Dendritic cell treated with granulocyte-macrophage colony-stimulating factor and Interleukin-4, amounts not matched to agents 40 ng/mL and 50 ng/mL, for 4 days (primary cell): ENCODE data around the gene ATE1.

Experiments
- H3K27ac Mint-ChIP-seq: one replicate; pipeline ENCODE4 v1.8.0; 2022; ENCODE audit warnings: mild to moderate bottlenecking, mixed read lengths
- H3K27me3 Mint-ChIP-seq: one replicate; pipeline ENCODE4 v1.8.0; 2022; ENCODE audit warnings: mild to moderate bottlenecking, mixed read lengths
- H3K36me3 Mint-ChIP-seq: one replicate; pipeline ENCODE4 v1.8.0; 2022; ENCODE audit warnings: low read depth, mixed read lengths
- H3K4me1 Mint-ChIP-seq: one replicate; pipeline ENCODE4 v1.8.0; 2022; ENCODE audit warnings: low read depth, mixed read lengths
- H3K4me3 Mint-ChIP-seq: one replicate; pipeline ENCODE4 v1.8.0; 2022; ENCODE audit warnings: mild to moderate bottlenecking, moderate library complexity, mixed read lengths
- H3K9me3 Mint-ChIP-seq: one replicate; pipeline ENCODE4 v1.8.0; 2022; ENCODE audit warnings: mixed read lengths
- intact Hi-C: fragments of 100-400 bp; cut with micrococcal nuclease; formaldehyde crosslinking; loops from one replicate; pipeline ENCODE4 v1.15.0; 2022

ATE1 gene

DNA sequence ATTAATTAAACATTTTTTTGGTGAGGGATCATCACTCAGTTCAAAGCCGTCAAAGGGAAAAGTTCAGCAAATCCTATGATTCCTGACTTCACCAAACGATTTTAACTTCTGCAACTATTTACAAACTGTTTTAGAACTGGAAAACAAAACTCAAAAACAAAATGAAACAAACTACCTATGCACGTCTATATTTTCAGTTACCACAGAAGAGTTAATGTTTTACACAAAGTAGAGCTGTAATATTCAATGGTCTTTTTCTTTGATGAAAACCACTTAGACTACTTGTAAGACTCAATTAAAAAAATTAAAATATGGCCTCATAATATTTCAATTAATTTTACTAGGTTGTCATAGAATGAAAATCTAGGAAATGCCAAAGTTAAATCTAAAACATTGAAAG lies 131.5 kb downstream of the ATE1 start:
- intact Hi-C loops = no loop called here
- peaks cover 8% of the 10 kb centered on the region for H3K4me1 Mint-ChIP-seq
- H3K27ac Mint-ChIP-seq = no peak overlapping the region
- no peak overlapping the region for H3K4me3 Mint-ChIP-seq
- peaks cover 7% of the 10 kb centered on the region for H3K36me3 Mint-ChIP-seq
- no peaks in the 10 kb centered on the region for H3K9me3 Mint-ChIP-seq
- no peaks in the 10 kb centered on the region for H3K27me3 Mint-ChIP-seq

DNA sequence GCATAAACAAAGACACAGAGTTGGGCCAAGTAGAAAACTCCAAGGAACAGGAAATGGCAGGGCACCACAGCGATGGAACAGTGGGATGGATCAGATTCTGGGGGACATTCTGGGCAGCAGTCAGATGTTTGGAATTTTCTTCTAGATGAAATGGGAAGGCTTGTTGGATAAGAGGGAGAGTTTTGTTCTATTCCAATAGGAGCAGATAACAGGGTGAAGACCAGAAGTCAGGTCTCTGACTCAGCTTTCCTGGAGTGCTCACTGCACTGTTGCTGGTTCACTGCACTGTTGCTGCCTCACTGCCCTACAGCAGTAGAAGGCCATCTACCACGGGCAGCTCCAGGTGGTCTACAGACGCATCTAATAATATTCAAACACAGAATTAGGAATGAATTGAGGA lies 135.6 kb downstream of the ATE1 start:
- intact Hi-C loops = no loop called here
- H3K27me3 Mint-ChIP-seq = no peaks in the 10 kb centered on the region
- H3K27ac Mint-ChIP-seq = no peak overlapping the region
- H3K4me3 Mint-ChIP-seq = no peak overlapping the region
- peaks cover 31% of the 10 kb centered on the region for H3K36me3 Mint-ChIP-seq
- no peaks in the 10 kb centered on the region for H3K9me3 Mint-ChIP-seq
- peaks cover 2% of the 10 kb centered on the region for H3K4me1 Mint-ChIP-seq

DNA sequence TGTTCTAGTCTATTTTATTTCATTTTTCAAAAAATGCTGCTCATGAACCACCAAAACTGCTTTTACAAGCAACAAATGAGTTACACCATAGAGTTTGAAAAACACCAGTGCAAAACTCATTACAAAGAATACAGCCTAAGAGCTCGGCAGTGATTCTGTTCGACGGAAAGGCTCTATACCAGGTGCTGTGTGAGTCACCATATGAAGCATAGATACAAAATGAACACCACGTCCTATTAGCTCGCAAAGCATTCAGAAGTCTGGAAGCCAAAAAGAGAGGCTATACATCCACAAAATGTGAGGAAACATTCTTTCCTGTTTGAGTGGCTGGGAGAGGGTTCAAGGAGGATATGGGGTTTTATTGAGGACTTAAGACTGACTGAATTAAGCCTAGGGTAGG lies 136.1 kb downstream of the ATE1 start:
- Mint-ChIP-seq H3K9me3 (no peaks in the 10 kb centered on the region), H3K27ac (no peak overlapping the region), H3K27me3 (no peaks in the 10 kb centered on the region), H3K36me3 (peaks cover 31% of the 10 kb centered on the region), H3K4me3 (no peak overlapping the region), H3K4me1 (no peaks in the 10 kb centered on the region)
- intact Hi-C loops = no loop called here

DNA sequence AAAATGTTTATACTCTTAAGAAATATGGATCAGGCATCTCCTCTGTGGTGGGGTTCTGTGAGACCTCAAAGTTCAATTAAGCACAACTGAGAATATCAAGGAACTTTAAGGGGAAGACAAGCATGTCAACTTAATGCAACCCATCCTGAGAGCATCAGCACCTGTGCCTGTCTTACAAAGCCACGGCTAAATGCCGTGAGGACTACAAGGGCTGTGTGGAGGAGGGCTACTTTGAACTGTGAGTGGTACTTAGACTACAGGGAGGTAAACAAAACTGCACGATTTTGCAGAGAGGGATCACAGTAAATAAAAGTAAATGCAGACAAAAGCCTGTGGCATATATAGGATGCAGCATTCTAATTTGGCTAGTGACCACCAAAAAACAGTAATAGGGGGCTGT lies 139.1 kb downstream of the ATE1 start:
- Mint-ChIP-seq H3K4me1 (no peaks in the 10 kb centered on the region), H3K27ac (no peak overlapping the region), H3K9me3 (no peaks in the 10 kb centered on the region), H3K27me3 (no peaks in the 10 kb centered on the region), H3K36me3 (peaks cover 31% of the 10 kb centered on the region), H3K4me3 (no peak overlapping the region)
- intact Hi-C loops = no loop called here

DNA sequence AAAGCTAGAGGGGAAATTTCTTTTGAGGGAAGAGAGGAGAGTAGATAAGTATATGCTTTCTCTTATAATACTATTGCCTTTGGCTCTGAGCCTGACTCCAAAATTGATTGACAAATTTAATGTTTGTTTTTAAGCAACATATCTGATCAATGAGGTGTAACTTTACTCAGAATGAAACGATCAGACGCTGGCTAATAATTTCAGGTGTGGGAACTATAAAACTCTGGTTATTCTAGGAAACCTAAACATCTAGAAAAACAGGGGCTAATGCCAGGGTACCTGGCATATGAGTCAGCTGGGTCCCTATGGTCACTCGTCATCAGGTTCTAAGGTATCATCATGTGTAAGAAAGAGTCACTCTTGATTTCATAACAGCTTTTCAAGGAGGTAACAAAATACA lies 139.7 kb downstream of the ATE1 start:
- H3K27me3 Mint-ChIP-seq = no peaks in the 10 kb centered on the region
- H3K36me3 Mint-ChIP-seq = peaks cover 31% of the 10 kb centered on the region
- H3K4me3 Mint-ChIP-seq = no peak overlapping the region
- H3K9me3 Mint-ChIP-seq = no peaks in the 10 kb centered on the region
- intact Hi-C loops = no loop called here
- H3K4me1 Mint-ChIP-seq = no peaks in the 10 kb centered on the region
- H3K27ac Mint-ChIP-seq = no peak overlapping the region

DNA sequence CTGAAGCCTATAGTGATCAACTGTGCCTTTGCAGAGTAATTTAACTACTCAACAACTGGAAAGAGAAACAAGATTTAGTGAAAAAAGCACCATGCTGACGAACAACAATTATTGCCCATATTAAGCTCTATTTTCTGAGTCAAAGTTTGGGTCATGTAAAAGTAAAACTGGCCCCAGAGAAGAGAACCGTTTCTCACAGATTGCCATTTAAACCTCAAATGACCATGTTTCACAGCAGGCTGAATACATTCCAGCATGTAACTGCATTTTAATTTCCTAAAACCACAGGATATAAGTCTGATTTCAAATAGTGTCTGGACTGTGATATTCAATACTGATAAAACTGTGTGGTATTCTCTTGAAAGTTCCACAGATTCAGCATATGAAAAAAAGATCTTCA lies 140.7 kb downstream of the ATE1 start:
- intact Hi-C loops = no loop called here
- no peaks in the 10 kb centered on the region for H3K4me1 Mint-ChIP-seq

DNA sequence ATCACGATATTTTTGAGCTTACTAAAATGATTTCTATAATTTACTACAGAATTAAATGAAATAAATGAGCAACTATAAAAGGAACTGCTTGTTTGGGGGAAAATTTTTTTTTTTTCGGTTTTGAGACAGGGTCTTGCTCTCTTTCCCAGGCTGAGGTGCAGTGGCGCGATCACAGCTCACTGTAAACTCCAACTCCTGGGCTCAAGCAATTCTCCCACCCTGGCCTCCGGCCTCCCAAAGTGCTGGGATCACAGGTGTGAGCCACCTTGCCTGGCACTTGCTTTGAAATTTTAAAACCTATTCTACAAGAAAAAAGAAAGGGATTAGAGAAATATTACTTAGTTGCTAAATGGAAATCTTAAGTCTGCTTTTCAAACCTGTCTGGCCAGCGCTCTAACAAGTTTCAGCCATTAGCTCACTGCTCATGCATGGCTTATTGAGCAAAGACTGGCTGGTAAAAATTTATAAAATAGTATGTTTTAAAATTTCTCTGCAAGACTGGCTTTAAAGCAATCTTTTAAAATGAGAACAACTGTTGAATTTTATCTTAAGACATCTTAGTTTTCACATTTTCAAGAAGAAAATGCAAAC lies 144.0 kb downstream of the ATE1 start:
- intact Hi-C loops = no loop called here
- no peaks in the 10 kb centered on the region for H3K9me3 Mint-ChIP-seq

More for the DNA sequence above, 140.7 kb downstream of the ATE1 start:
- H3K36me3 Mint-ChIP-seq = peaks cover 28% of the 10 kb centered on the region
- H3K4me3 Mint-ChIP-seq = no peak overlapping the region
- H3K27ac Mint-ChIP-seq = no peak overlapping the region
- H3K9me3 Mint-ChIP-seq = no peaks in the 10 kb centered on the region
- H3K27me3 Mint-ChIP-seq = no peaks in the 10 kb centered on the region

DNA sequence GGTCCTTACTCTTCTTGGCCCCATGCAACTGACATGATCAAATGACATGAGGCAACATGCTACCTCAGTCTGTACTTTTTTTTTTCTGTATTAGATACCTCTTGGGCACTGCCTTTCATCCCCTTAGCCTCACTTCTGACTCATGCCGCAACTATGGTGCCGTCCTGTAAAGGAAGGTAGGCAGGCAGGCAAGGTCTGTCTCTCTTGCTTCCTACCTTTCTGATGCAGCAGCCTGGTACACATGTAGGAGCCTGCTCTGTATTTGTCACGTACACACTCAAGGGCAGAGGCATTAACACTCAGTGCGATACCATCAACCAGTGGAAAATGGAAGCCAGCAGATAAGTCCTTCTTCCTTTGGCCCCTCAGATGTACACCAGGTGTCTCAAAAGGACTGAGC lies 146.7 kb downstream of the ATE1 start:
- no peaks in the 10 kb centered on the region for H3K4me1 Mint-ChIP-seq
- intact Hi-C loops = no loop called here
- H3K27me3 Mint-ChIP-seq = no peaks in the 10 kb centered on the region
- H3K36me3 Mint-ChIP-seq = no peaks in the 10 kb centered on the region
- H3K27ac Mint-ChIP-seq = no peak overlapping the region
- no peak overlapping the region for H3K4me3 Mint-ChIP-seq
- H3K9me3 Mint-ChIP-seq = no peaks in the 10 kb centered on the region

More for the DNA sequence above, 144.0 kb downstream of the ATE1 start:
- H3K36me3 Mint-ChIP-seq = peaks cover 11% of the 10 kb centered on the region
- H3K4me3 Mint-ChIP-seq = no peak overlapping the region
- H3K27ac Mint-ChIP-seq = no peak overlapping the region
- H3K27me3 Mint-ChIP-seq = no peaks in the 10 kb centered on the region
- H3K4me1 Mint-ChIP-seq = no peaks in the 10 kb centered on the region

DNA sequence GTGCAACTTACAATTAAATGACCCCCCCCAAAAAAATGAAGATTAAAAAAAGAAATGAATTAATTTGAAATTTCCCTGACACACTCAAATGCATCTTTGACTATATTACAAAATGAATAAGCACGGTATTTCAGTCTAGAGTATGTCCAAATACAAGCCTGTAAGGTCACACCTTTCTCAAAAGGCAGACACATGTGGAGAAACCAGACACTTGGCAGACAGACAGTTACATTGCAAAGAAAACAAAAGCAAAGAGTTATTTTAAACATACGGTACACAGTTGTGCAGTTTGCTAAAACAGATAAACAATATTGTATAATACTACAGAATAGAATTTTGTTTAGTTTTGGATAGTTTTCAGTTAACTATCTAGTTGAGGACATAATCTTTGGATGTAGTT lies 153.0 kb downstream of the ATE1 start:
- peaks cover 2% of the 10 kb centered on the region for H3K9me3 Mint-ChIP-seq
- H3K4me3 Mint-ChIP-seq = no peak overlapping the region

DNA sequence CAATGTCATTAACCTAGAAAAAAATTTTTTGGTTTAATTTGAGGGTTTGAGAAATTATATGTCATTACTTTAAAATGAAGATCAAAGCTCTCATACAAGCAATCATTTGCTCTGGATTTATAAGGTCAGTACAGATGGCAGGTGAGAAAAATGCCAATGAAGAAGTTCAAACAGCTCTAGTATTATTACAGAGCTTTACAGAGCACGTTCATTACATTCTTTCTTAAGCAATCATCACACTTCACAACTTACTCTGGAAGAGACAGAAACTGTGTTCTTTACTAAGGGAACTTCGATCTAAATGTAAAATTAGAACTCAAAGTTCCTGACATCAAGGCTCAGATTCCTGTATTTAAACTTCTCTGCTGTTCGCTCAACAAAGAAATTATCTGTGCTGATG lies 153.4 kb downstream of the ATE1 start:
- Mint-ChIP-seq H3K9me3 (peaks cover 6% of the 10 kb centered on the region), H3K36me3 (peaks cover 5% of the 10 kb centered on the region), H3K4me1 (no peaks in the 10 kb centered on the region), H3K4me3 (no peak overlapping the region), H3K27ac (no peak overlapping the region), H3K27me3 (no peaks in the 10 kb centered on the region)
- intact Hi-C loops = no loop called here

More for the DNA sequence above, 153.0 kb downstream of the ATE1 start:
- Mint-ChIP-seq H3K4me1 (no peaks in the 10 kb centered on the region), H3K36me3 (peaks cover under 1% of the 10 kb centered on the region), H3K27ac (no peak overlapping the region), H3K27me3 (no peaks in the 10 kb centered on the region)
- intact Hi-C loops = no loop called here

DNA sequence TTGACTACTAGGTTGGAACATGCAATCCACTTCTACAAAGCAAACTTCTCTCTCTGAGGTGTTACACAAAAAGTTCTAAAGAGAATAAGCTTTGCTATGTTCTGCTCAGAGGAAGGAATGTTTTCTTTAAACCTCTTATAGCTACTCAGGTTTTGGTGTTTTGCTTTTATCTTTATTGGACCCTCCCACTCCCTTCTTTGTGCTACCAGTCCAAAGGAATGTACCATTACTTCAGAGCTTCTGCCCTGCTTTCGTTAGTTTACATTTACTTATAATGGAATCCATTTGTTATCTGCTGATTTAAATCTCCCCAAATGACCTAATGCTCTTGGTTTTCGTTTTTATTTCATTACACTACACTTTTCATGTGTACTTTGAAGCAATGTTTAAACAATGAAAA lies 154.9 kb downstream of the ATE1 start:
- Mint-ChIP-seq H3K27me3 (no peaks in the 10 kb centered on the region), H3K36me3 (peaks cover 6% of the 10 kb centered on the region), H3K4me1 (no peaks in the 10 kb centered on the region), H3K9me3 (peaks cover 9% of the 10 kb centered on the region), H3K27ac (no peak overlapping the region), H3K4me3 (no peak overlapping the region)
- intact Hi-C loops = no loop called here

DNA sequence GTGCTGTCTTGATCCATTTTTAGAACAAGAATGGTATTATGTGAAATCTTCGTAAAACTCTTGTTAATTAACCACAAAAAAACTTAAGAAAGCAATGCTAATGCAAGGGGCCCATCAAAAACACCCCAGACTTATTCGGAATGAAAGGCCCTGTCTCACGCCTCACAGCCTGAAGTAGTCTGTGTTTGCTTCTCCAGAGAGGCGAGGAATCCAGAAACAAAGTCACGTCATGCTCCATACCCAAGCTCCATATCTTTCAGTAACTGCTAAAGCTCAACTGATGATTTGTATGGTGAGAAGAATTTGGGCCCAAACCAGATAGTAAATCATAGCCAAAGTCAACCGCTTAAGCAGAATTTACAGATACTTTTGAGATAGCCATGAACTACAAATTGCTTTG lies 155.4 kb downstream of the ATE1 start:
- no peaks in the 10 kb centered on the region for H3K4me1 Mint-ChIP-seq
- H3K9me3 Mint-ChIP-seq = peaks cover 11% of the 10 kb centered on the region
- intact Hi-C loops = no loop called here

DNA sequence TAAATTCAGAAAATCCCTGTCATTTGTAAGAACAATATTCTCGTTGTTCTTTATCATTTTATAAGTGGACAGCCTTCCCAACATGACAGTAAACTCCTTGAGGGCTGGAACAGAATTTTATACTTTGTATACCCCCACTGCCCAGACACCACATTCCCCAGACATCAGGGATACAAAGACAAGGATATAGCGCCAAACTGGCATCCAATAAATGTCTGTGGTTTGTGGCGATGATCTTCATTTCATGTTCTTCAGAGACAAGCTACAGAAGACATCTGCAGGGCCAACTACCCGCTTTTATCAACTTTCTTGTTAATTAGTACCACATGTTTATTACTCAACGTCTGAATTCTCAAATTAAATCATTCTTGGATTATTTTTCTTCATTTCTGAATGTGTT lies 155.9 kb downstream of the ATE1 start:
- peaks cover 15% of the 10 kb centered on the region for H3K9me3 Mint-ChIP-seq
- H3K27me3 Mint-ChIP-seq = no peaks in the 10 kb centered on the region
- H3K36me3 Mint-ChIP-seq = peaks cover 6% of the 10 kb centered on the region
- intact Hi-C loops = no loop called here
- no peaks in the 10 kb centered on the region for H3K4me1 Mint-ChIP-seq
- H3K4me3 Mint-ChIP-seq = no peak overlapping the region
- H3K27ac Mint-ChIP-seq = no peak overlapping the region

More for the DNA sequence above, 155.4 kb downstream of the ATE1 start:
- Mint-ChIP-seq H3K4me3 (no peak overlapping the region), H3K27ac (no peak overlapping the region), H3K36me3 (peaks cover 6% of the 10 kb centered on the region), H3K27me3 (no peaks in the 10 kb centered on the region)

DNA sequence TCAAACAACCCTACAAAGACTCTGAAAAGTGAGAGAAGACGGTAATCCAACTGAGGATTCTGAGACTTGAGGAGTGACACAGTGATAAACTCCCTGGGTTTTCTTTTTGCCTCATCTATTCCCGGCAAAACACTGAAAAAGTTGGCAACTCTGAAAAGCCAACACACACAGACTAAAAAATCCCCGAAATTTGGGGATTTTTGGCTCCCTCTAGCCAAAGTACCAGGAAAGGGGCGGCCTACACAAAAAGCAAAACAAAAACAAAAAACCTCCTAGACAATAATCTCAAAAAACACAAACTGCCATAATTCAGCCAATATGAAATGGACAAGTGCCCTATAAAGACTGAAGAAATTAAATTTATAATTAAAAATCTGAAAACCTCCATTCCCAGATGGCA lies 161.4 kb downstream of the ATE1 start:
- H3K27me3 Mint-ChIP-seq = no peaks in the 10 kb centered on the region
- peaks cover 42% of the 10 kb centered on the region for H3K9me3 Mint-ChIP-seq
- no peak overlapping the region for H3K27ac Mint-ChIP-seq
- peaks cover 20% of the 10 kb centered on the region for H3K36me3 Mint-ChIP-seq
- intact Hi-C loops = no loop called here
- no peaks in the 10 kb centered on the region for H3K4me1 Mint-ChIP-seq
- no peak overlapping the region for H3K4me3 Mint-ChIP-seq

DNA sequence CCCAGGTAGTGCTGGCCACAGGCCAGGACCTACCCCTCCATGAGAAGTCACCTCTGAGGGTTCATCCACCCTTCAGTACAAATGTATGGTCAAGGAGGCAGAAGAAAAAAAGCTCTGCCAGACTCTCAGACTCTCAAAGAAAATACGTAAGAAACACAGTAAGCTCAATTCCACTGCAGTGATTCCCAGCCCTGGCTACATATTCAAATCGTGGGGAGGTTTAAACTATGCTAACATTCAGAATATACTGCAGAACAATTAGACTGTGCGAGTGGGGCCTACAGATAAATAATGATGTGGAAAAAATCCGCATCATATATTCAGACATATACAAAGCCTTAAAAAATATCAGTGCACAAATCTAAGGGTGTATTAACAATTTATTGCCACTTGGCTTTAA lies 162.6 kb downstream of the ATE1 start:
- no peak overlapping the region for H3K4me3 Mint-ChIP-seq
- H3K27me3 Mint-ChIP-seq = no peaks in the 10 kb centered on the region
- intact Hi-C loops = no loop called here
- no peaks in the 10 kb centered on the region for H3K4me1 Mint-ChIP-seq
- H3K36me3 Mint-ChIP-seq = peaks cover 29% of the 10 kb centered on the region
- H3K9me3 Mint-ChIP-seq = peaks cover 54% of the 10 kb centered on the region
- H3K27ac Mint-ChIP-seq = no peak overlapping the region
